Right cardiac atrium (tissue), 5 donors: Measurements from ENCODE around the gene MUC22. TPM values are rescaled to one million over a fixed set of nuclear protein-coding genes. Genes with fewer than 3 reads are reported as not detected.

Experiments
- ATAC-seq, 2 donors: fragments of 200-7000 bp; cut with Tn5 transposase; one replicate each; pipeline versions ENCODE4 v1.8.0 to v1.9.1; 2020; ENCODE audit warnings: moderate library complexity in 2 of 2, mild to moderate bottlenecking in 1 of 2
- DNase-seq, 3 donors: peaks; one replicate each; pipeline ENCODE4 v3.0.0-alpha.2; 2020
- H3K27ac ChIP-seq: one replicate; pipeline ENCODE4 v1.5.1; 2013; ENCODE audit warnings: mild to moderate bottlenecking, low read length, control low read depth, moderate library complexity
- H3K27me3 ChIP-seq: one replicate; pipeline ENCODE4 v1.6.1; 2013; ENCODE audit not compliant: control insufficient read depth, insufficient read depth
- H3K4me1 ChIP-seq: one replicate; pipeline ENCODE4 v1.6.1; 2013; ENCODE audit warnings: low read length; ENCODE audit not compliant: control insufficient read depth, insufficient read depth
- H3K4me3 ChIP-seq: one replicate; pipeline ENCODE4 v1.5.1; 2013; ENCODE audit warnings: low read length, control low read depth
- H3K9me3 ChIP-seq: one replicate; pipeline ENCODE4 v1.6.1; 2013; ENCODE audit warnings: low read length; ENCODE audit not compliant: control insufficient read depth
- WGBS: extraction: QIAGEN DNeasy Blood & Tissue Kit; methylation state at CpG from one replicate; pipeline ENCODE4 v1.1.7; 2013; 5-methylcytosine and 5-hydroxymethylcytosine counted together
- intact Hi-C, 4 donors: fragments of 100-400 bp; cut with DNase I; formaldehyde crosslinking; loops; one replicate each; pipeline versions ENCODE4 v1.11.0 to v1.14.0; 2022 to 2023
- polyA plus RNA-seq: library from polyadenylated mRNA; stranded (reverse); fragments of 200-250 nt; gene quantifications from one replicate; pipeline ENCODE4 v1.2.3, GENCODE V29; 2013
- total RNA-seq, 4 donors: library from RNA; stranded (reverse); fragmentation: NEBNext Ultra II Directional; extraction: Animal tissue kit (Norgen Biotek cat#: 25700); gene quantifications; one replicate each; pipeline ENCODE4 v1.2.1, GENCODE V29; 2021
- donor health status: healthy with polysubstance abuse.
- donor health status: DM: no; HTN: yes; CAD: no.
- donor health status: DM: no; HTN: no; CAD: no.
- donor health status: DM: no; HTN: yes; CAD: no; lungs with severe emphysema.
- donor health status: DM: yes; HTN: yes; CAD: no.

The MUC22 gene
- total and polyA plus RNA-seq, 5 donors: 0.06 to 0.14 (median 0.10) TPM; not detected in 1

DNA sequence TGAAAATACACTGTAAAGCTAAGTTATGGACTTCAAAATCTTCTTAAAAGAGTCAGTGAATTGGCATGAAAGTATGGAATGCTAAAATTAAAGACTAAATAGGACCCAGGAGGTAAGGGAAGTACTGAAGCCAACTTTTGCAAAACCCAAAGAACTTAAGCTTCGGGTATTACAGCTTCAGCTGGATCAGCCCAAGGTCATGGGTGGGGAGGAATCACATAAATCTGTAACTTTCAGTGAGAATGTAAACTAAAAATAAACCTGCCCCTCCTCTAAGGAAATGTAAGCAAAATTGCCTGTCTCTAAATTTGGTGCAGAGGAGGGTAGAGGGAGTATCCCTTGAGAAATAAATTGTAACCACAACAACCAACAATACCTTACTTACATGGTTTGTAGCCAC is 31.1 kb upstream of the MUC22 start:
- Histone ChIP-seq H3K4me1 (no peaks in the 10 kb centered on the region), H3K27ac (no peak overlapping the region), H3K27me3 (no peaks in the 10 kb centered on the region), H3K4me3 (no peak overlapping the region), H3K9me3 (no peaks in the 10 kb centered on the region)
- no peak for DNase-seq
- intact Hi-C loops: no loop called here
- no peak for ATAC-seq
- 44% methylated on average over 1 of the region's 1 CpG for WGBS

DNA sequence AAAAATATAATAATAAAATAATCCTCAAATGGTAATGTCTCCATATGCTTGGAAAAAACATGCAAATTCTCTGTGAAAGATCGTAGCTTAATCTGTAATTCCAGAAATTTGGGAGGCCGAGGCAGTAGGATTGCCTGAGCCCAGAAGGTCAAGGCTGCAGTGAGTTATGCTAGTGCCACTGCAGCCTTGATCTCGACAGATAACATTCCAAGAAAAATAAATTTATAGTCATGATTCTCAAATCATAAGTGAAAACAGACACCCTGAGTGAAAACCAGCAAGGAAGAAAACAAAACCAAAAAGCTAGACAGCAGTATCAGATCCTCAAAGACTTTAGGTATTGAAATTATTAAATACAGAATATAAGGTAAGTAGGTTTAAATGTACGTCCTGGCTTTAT is 30.6 kb upstream of the MUC22 start:
- Histone ChIP-seq H3K27ac (no peak overlapping the region), H3K27me3 (no peaks in the 10 kb centered on the region), H3K9me3 (no peaks in the 10 kb centered on the region), H3K4me3 (no peak overlapping the region), H3K4me1 (no peaks in the 10 kb centered on the region)
- WGBS: 70% methylated on average over 4 of the region's 4 CpGs
- ATAC-seq (no peak), DNase-seq (no peak)
- intact Hi-C loops: no loop called here

DNA sequence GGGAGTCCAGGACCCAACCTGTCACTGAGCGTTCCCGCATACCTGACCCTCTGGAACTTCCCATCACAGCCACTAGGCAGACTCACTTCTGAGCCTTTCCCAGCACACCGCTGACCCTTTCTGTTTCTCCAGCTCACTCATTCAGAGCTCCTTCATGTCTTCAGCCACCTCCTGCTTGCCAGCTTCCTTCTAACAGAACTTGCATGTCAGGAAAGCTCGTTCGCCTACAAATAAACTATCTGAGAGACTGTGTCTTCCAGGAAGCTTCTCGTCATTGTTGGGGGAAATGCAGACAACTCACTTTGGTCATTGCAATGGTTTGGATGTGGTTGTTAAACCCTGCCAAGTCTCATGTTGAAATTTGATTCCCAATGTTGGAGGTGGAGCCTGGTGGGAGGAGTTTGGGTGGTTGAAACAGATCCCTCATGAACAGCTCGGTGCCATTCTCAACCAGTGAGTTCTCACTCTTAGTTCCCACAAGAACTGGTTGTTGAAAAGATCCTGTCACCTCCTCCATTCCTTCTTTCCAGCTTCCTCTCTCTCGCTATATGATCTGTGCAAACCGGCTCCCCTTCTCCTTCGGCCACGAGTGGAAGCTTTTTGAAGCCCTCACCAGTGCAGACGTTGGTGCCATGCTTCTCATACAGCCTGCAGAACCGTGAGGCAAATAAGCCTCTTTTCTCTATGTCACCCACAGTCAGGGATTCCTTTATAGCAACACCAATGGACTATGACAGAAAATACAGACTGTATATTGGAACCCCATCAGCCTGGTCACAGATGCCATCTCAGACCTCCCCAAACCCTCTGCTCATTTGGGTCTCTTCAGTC is 28.1 kb upstream of the MUC22 start:
- peak; percentile 83 for ATAC-seq
- H3K4me3 ChIP-seq: no peak overlapping the region
- H3K27ac ChIP-seq: no peak overlapping the region
- no peaks in the 10 kb centered on the region for H3K4me1 ChIP-seq
- DNase-seq: peak in 2 of 3 donors; percentile 27 to 52
- intact Hi-C loops: no loop called here
- WGBS: 8% methylated on average over 13 of the region's 13 CpGs
- H3K9me3 ChIP-seq: no peaks in the 10 kb centered on the region
- no peaks in the 10 kb centered on the region for H3K27me3 ChIP-seq

DNA sequence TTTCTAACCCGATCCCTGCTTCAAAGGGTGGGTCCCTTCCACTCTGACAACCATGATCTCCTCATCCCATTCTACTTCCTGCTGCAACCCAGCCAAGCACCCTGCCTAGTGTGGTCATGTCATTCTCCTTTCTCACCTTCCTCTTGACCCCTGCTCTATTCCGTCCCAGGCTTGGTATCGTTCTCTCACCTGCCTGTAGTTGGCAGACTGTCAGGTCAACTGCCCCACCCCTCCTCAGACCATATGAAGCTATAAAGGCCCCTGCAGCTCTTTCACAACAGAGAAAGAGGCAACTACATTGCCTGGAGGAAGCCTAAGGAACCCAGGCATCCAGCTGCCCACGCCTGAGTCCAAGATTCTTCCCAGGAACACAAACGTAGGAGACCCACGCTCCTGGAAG is 26.8 kb upstream of the MUC22 start, which contains the start of gene MUC21:
Gene MUC21 (plus strand): TSS at position 280 of the 400 bp plus-strand sequence. CDS start 241 bp downstream, outside the sequence.
- ATAC-seq (no peak), DNase-seq (no peak)
- 81% methylated on average over 6 of the region's 6 CpGs for WGBS
- H3K9me3 ChIP-seq: no peaks in the 10 kb centered on the region
- intact Hi-C loops: no loop called here
- H3K4me1 ChIP-seq: no peaks in the 10 kb centered on the region
- H3K27ac ChIP-seq: no peak within 1 kb of the TSS
- no peak within 1 kb of the TSS for H3K4me3 ChIP-seq
- no peaks in the 10 kb centered on the region for H3K27me3 ChIP-seq

DNA sequence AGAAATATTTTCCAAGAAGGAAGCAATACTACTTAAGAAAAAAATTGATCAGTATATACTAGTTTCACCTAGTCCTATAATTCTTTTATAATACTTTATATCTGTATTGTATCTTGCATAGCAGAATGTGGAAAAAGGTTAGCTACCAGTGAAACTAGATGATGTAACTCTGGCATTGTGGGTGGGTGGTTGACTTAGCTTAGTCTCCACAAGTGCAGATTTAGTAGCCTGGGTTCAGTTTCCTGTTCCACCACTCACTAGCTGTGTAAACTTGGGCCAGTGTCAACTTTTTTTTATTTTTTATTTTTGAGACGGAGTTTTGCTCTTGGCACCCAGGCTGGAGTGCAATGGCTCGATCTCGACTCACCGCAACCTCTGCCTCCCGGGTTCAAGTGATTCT is 24.8 kb upstream of the MUC22 start:
- Histone ChIP-seq H3K4me1 (no peaks in the 10 kb centered on the region), H3K27me3 (no peaks in the 10 kb centered on the region), H3K9me3 (no peaks in the 10 kb centered on the region), H3K4me3 (no peak overlapping the region), H3K27ac (no peak overlapping the region)
- ATAC-seq (no peak), DNase-seq (no peak)
- 76% methylated on average over 5 of the region's 5 CpGs for WGBS
- intact Hi-C loops: no loop called here

DNA sequence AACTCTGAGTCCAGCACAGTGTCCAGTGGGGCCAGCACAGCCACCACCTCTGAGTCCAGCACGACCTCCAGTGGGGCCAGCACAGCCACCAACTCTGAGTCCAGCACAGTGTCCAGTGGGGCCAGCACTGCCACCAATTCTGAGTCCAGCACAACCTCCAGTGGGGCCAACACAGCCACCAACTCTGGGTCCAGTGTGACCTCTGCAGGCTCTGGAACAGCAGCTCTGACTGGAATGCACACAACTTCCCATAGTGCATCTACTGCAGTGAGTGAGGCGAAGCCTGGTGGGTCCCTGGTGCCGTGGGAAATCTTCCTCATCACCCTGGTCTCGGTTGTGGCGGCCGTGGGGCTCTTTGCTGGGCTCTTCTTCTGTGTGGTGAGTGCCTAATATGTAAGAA is 23.0 kb upstream of the MUC22 start:
- H3K27ac ChIP-seq: no peak overlapping the region
- H3K4me3 ChIP-seq: no peak overlapping the region
- no peaks in the 10 kb centered on the region for H3K4me1 ChIP-seq
- intact Hi-C loops: no loop called here
- no peak for ATAC-seq
- no peak for DNase-seq
- no peaks in the 10 kb centered on the region for H3K9me3 ChIP-seq
- WGBS: 87% methylated on average over 6 of the region's 6 CpGs
- no peaks in the 10 kb centered on the region for H3K27me3 ChIP-seq

DNA sequence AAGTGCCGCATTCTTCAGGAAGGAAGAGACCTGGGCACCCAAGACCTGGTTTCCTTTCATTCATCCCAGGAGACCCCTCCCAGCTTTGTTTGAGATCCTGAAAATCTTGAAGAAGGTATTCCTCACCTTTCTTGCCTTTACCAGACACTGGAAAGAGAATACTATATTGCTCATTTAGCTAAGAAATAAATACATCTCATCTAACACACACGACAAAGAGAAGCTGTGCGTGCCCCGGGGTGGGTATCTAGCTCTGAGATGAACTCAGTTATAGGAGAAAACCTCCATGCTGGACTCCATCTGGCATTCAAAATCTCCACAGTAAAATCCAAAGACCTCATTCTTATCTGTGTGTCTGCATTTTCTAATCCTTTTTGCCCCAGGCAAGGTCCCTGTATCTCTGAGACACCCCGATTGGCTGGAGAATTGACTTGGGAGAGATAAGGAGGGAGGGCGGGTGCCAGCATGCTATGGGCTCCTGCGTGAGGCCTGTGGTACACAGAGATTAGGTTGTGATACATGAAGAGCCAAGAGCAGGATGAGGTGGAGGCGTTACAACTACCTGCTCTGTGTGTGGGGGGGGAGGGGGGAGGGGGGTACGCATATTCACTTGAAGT is 22.0 kb upstream of the MUC22 start:
- DNase-seq: no peak
- intact Hi-C loops: no loop called here
- 63% methylated on average over 9 of the region's 9 CpGs for WGBS
- no peak for ATAC-seq
- Histone ChIP-seq H3K4me3 (no peak overlapping the region), H3K4me1 (no peaks in the 10 kb centered on the region), H3K27ac (no peak overlapping the region), H3K9me3 (no peaks in the 10 kb centered on the region), H3K27me3 (no peaks in the 10 kb centered on the region)

DNA sequence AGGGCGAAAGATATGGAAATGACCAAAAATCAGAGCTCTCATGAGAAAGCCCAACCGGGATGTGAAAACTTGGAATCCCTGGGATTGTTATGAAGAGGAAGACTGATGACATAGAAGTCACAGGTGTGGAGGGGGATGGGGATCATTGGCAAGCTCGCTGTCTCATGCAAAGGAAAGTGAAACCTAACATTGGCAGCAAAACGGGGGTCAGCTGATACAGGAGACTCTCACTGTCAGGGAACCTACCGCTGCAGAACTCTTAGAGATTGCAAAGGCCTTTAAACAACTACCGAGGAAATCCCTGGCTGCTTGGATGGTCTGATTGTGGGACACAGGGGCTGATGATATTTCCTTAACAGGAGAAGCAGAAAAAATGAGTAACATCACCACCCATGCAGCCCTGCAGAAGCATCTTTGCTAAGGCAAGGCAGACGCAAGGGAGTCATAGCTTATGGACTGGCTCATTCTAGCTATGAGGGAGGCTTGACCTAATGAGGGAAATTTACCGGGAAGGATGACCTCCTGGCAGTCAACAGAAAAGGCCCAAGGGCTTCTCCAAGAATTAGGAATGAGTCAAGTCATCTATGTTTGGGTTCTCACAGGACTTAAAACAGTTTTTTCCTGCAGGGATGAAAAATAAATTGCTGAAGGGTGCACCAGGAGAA is 19.7 kb upstream of the MUC22 start:
- Histone ChIP-seq H3K27me3 (no peaks in the 10 kb centered on the region), H3K4me3 (no peak overlapping the region), H3K4me1 (no peaks in the 10 kb centered on the region), H3K27ac (no peak overlapping the region), H3K9me3 (no peaks in the 10 kb centered on the region)
- WGBS: 63% methylated on average over 8 of the region's 8 CpGs
- DNase-seq (no peak), ATAC-seq (no peak)
- intact Hi-C loops: no loop called here

DNA sequence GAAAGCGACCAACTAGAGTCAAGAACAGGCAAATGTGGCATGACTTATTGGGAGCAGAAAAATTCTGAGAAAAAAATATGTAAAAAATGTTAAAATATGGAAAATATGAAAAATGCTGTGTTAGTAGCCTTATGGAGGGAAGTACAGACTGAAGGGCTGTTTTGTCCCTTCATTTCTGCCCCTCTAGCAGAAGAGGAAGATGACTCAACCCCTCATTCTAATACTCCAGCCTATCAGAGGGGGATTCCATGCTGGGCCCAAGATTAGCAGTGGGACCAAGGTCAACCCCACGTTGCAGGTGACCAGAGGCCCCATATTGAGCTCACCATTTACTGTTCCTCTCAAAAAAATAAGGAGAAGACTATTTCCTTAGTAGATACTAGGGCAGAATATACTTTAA is 18.4 kb upstream of the MUC22 start:
- intact Hi-C loops: no loop called here
- Histone ChIP-seq H3K9me3 (no peaks in the 10 kb centered on the region), H3K4me3 (no peak overlapping the region), H3K27ac (no peak overlapping the region), H3K27me3 (no peaks in the 10 kb centered on the region), H3K4me1 (no peaks in the 10 kb centered on the region)
- DNase-seq: no peak
- 80% methylated on average over 2 of the region's 2 CpGs for WGBS
- no peak for ATAC-seq

DNA sequence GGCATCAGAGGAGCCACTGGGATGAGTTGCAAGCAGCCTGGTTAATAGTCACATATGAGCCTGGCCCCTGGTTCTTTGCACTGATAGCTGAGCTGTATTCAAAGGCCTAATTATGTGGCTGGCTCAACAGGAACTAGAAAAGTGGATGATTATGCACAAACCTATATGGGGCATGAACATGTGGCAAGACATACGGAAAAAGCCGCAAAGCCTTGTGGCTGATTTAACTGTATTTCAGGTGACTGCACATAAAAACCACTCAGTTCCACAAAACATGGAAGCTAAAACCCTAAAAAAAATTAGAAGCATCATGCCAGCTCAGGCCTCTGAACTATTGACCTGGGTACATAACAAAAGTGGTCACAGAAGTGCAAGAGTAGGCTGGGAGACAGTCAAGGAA is 13.0 kb upstream of the MUC22 start:
- Histone ChIP-seq H3K9me3 (no peaks in the 10 kb centered on the region), H3K27me3 (no peaks in the 10 kb centered on the region), H3K4me3 (no peak overlapping the region), H3K4me1 (no peaks in the 10 kb centered on the region), H3K27ac (no peak overlapping the region)
- no peak for ATAC-seq
- intact Hi-C loops: no loop called here
- no peak for DNase-seq
- WGBS: 95% methylated on average over 2 of the region's 2 CpGs

DNA sequence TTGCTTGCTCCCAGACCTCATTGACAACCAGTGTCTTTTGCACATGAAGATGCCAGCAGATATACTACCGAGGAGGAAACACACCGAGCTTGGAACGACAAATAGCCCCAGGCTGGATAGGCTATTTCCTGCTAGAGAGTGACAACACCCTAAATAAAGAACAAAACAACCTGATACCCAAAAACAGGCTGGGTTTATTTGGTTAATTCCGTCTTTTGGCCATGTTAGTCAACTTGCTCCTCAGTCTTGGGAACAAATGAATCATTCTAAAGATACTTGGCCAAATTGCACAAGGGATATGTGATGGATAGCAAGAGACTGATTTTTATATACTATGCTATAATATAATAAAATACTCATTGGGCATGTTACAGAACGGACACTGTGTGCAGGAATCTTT is 11.5 kb upstream of the MUC22 start:
- 59% methylated on average over 5 of the region's 5 CpGs for WGBS
- Histone ChIP-seq H3K9me3 (no peaks in the 10 kb centered on the region), H3K4me1 (no peaks in the 10 kb centered on the region), H3K27ac (no peak overlapping the region), H3K4me3 (no peak overlapping the region), H3K27me3 (no peaks in the 10 kb centered on the region)
- ATAC-seq (no peak), DNase-seq (no peak)
- intact Hi-C loops: no loop called here
